SJSA1 (cell line): Measurements from ENCODE around the gene RACGAP1. TPM values are rescaled to one million over a fixed set of nuclear protein-coding genes. Genes with fewer than 3 reads are reported as not detected.
"Not testable (repeated sequence)": the region's sequence is repeated elsewhere in the genome, so short reads cannot be mapped to it uniquely, and the experiment has no call there.

ENCODE experiments used
- DNase-seq, 2 experiments: peaks; one replicate each; pipeline ENCODE4 v3.0.0-alpha.2; 2015 to 2020; ENCODE audit warnings: low spot score in 2 of 2, low read depth in 1 of 2
- H3K27ac ChIP-seq: fragments of 250-450 bp; sonication (Bioruptor Pico); 2 replicates; pipeline ENCODE4 v1.5.1; 2020; ENCODE audit warnings: mild to moderate bottlenecking, moderate library complexity
- H3K27me3 ChIP-seq: fragments of 250-450 bp; sonication (Bioruptor Pico); replicated peaks from 2 replicates; pipeline ENCODE4 v1.5.1; 2020; ENCODE audit warnings: mild to moderate bottlenecking, moderate library complexity
- H3K36me3 ChIP-seq: fragments of 250-450 bp; sonication (Bioruptor Pico); 2 replicates; pipeline ENCODE4 v1.5.1; 2020; ENCODE audit warnings: mild to moderate bottlenecking
- H3K4me1 ChIP-seq: fragments of 250-450 bp; sonication (Bioruptor Pico); replicated peaks from 2 replicates; pipeline ENCODE4 v1.6.1; 2021; ENCODE audit warnings: mild to moderate bottlenecking
- H3K4me3 ChIP-seq: fragments of 250-450 bp; sonication (Bioruptor Pico); 2 replicates; pipeline ENCODE4 v1.5.1; 2020; ENCODE audit warnings: mild to moderate bottlenecking
- H3K9me3 ChIP-seq: fragments of 250-450 bp; sonication (Bioruptor Pico); replicated peaks from 2 replicates; pipeline ENCODE4 v1.5.1; 2020; ENCODE audit warnings: mild to moderate bottlenecking
- total RNA-seq: library from RNA; depleted of rRNA; stranded (reverse); fragments of >200 nt; shearing (Covaris generic); gene quantifications from 2 replicates; pipeline ENCODE4 v1.2.3, GENCODE V29; 2014

RACGAP1 gene
- total RNA-seq, 1 experiment from 2014 or later, result 212 TPM

- H3K4me1 ChIP-seq, H3K27me3 ChIP-seq, DNase-seq: not testable (repeated sequence)
Observed at GRCh38 chr12:50030449-50030848, 5.2 kb upstream of the RACGAP1 start.

GRCh38 chr12:50026691-50027090 lies 1.4 kb upstream of the RACGAP1 start:
- no peak for DNase-seq
- Histone ChIP-seq H3K9me3 (no peaks in the 10 kb centered on the region), H3K27me3 (no peaks in the 10 kb centered on the region), H3K4me1 (peaks cover 13% of the 10 kb centered on the region), H3K27ac (no peak overlapping the region), H3K4me3 (no peak overlapping the region), H3K36me3 (peaks cover 29% of the 10 kb centered on the region)

More at GRCh38 chr12:50030449-50030848, 5.2 kb upstream of the RACGAP1 start:
- H3K9me3 ChIP-seq, H3K36me3 ChIP-seq, H3K27ac ChIP-seq, H3K4me3 ChIP-seq: not testable (repeated sequence)

DNA sequence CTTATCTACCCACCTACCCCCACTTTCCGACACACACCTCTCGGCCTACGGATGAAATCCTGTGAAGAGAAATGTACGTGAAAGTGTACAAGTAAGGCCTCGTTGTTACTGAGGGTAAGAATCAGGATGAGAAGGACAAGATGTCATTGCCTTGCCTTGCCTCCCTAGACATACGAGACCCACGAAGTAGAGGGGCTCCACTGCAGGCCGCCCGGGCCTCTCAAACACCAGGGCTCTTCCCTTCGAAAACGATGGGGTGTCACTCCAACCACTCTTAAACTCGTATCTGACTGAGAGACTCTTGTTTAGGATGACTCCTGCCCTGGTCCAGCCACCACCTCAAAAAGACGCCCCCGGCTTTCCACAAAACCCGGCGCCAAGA lies 498 bp downstream of the RACGAP1 start:
- peak overlapping the region; percentile 98 for H3K27ac ChIP-seq
- DNase-seq, result peak in 1 of 2 experiments; percentile 49
- peak overlapping the region; percentile 80 for H3K4me3 ChIP-seq
- peaks cover 42% of the 10 kb centered on the region for H3K36me3 ChIP-seq
- H3K4me1 ChIP-seq, result peaks cover 23% of the 10 kb centered on the region
- no peaks in the 10 kb centered on the region for H3K9me3 ChIP-seq
- H3K27me3 ChIP-seq, result no peaks in the 10 kb centered on the region

DNA sequence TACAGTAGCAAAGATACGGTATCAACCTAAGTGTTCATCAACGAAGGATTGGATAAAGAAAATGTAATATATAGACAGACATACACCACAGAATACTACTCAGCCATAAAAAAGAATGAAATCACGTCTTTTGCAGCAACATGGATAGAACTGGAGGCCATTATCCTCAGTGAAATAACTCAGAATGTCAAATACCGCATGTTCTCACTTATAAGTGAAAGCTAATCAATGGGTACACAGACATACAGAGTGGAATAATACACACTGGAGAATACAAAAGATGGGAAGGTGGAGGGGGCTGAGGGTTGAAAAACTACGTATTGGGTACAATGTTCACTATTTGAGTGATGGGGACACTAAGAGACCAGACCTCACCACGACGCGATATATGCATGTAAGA lies 1.1 kb downstream of the RACGAP1 start:
- DNase-seq, result no peak
- Histone ChIP-seq H3K4me1 (peaks cover 23% of the 10 kb centered on the region), H3K9me3 (no peaks in the 10 kb centered on the region), H3K36me3 (peaks cover 44% of the 10 kb centered on the region), H3K27ac (peak overlapping the region; percentile 98), H3K4me3 (peak overlapping the region; percentile 80), H3K27me3 (no peaks in the 10 kb centered on the region)

DNA sequence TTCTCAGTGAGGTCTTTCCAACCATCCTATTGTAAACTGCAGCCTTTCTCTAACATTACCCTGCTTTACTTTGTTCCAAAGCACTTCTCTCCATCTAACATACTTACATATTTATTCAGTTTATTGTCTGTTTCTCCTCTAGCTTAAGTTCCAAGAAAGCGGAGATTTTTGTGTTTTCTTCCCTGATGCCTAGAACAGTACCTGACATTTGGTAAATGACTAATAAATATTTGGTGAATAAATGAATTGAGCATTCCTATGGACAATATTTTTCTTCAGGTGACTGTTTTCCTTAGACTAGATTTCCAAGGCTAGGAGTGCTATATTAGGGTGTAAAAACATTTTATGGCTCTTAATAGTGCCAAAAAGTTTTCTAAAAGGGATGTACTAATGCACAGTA lies 2.4 kb downstream of the RACGAP1 start:
- H3K27me3 ChIP-seq, result no peaks in the 10 kb centered on the region
- H3K4me3 ChIP-seq, result no peak overlapping the region
- no peak for DNase-seq
- no peaks in the 10 kb centered on the region for H3K9me3 ChIP-seq
- peaks cover 49% of the 10 kb centered on the region for H3K36me3 ChIP-seq
- H3K27ac ChIP-seq, result no peak overlapping the region
- peaks cover 23% of the 10 kb centered on the region for H3K4me1 ChIP-seq

DNA sequence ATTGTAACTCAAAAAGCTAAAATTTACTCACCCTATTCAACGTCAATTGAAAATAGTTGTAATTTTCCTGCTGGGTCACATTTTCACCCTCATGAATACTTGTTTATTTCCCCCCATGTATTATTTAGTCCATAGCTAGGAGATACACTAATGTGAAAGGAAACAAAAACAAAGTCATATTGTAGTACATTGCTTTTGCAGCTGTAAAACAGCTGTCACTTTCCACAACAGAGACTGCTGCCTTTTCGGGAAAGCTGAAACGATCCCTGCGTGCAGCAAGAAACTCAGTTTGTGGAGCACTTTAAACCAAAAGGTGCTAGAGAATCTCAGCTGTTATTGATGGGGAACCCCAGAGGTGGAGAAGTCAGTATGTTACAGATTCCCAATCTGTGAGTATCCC lies 4.3 kb downstream of the RACGAP1 start:
- no peaks in the 10 kb centered on the region for H3K9me3 ChIP-seq
- no peak for DNase-seq
- H3K27ac ChIP-seq, result no peak overlapping the region
- H3K27me3 ChIP-seq, result no peaks in the 10 kb centered on the region
- H3K4me1 ChIP-seq, result peaks cover 32% of the 10 kb centered on the region
- peaks cover 66% of the 10 kb centered on the region for H3K36me3 ChIP-seq
- no peak overlapping the region for H3K4me3 ChIP-seq

GRCh38 chr12:50019524-50019923 lies 5.8 kb downstream of the RACGAP1 start:
- Histone ChIP-seq H3K4me3 (no peak overlapping the region), H3K27ac (no peak overlapping the region), H3K27me3 (no peaks in the 10 kb centered on the region), H3K36me3 (peaks cover 72% of the 10 kb centered on the region), H3K9me3 (no peaks in the 10 kb centered on the region), H3K4me1 (peaks cover 28% of the 10 kb centered on the region)
- DNase-seq, result no peak

DNA sequence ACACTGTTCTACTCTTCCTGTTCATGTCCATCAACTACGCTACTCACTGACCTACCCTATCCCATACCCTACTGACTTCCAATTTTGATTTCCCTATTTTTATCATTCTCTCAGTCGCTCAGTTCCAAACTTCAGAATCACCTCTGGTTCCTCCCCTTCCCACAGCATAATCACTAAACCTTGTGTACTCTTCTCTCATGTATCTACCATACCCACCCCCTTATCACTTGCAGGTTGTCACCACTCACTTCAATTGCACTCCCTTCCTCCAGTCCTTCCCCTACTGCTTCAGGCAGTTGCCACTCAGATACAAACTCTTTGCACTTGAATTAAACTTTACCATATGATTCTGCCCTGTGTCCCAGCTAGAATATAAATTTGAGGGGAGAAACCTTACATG lies 6.3 kb downstream of the RACGAP1 start:
- no peak overlapping the region for H3K27ac ChIP-seq
- H3K9me3 ChIP-seq, result no peaks in the 10 kb centered on the region
- H3K36me3 ChIP-seq, result peaks cover 75% of the 10 kb centered on the region
- no peak overlapping the region for H3K4me3 ChIP-seq
- peaks cover 25% of the 10 kb centered on the region for H3K4me1 ChIP-seq
- no peak for DNase-seq
- no peaks in the 10 kb centered on the region for H3K27me3 ChIP-seq

- Histone ChIP-seq H3K36me3 (peaks cover 77% of the 10 kb centered on the region), H3K4me3 (no peak overlapping the region), H3K4me1 (peaks cover 25% of the 10 kb centered on the region), H3K27me3 (no peaks in the 10 kb centered on the region), H3K9me3 (peaks cover 2% of the 10 kb centered on the region; the same call in 1 of the 2 replicates), H3K27ac (no peak overlapping the region)
- DNase-seq, result no peak
Observed at GRCh38 chr12:50018154-50018553, 7.1 kb downstream of the RACGAP1 start.

GRCh38 chr12:50017641-50018040 lies 7.7 kb downstream of the RACGAP1 start:
- DNase-seq, result no peak
- H3K4me3 ChIP-seq, result no peak overlapping the region
- peaks cover 2% of the 10 kb centered on the region; the same call in 1 of the 2 replicates for H3K9me3 ChIP-seq

DNA sequence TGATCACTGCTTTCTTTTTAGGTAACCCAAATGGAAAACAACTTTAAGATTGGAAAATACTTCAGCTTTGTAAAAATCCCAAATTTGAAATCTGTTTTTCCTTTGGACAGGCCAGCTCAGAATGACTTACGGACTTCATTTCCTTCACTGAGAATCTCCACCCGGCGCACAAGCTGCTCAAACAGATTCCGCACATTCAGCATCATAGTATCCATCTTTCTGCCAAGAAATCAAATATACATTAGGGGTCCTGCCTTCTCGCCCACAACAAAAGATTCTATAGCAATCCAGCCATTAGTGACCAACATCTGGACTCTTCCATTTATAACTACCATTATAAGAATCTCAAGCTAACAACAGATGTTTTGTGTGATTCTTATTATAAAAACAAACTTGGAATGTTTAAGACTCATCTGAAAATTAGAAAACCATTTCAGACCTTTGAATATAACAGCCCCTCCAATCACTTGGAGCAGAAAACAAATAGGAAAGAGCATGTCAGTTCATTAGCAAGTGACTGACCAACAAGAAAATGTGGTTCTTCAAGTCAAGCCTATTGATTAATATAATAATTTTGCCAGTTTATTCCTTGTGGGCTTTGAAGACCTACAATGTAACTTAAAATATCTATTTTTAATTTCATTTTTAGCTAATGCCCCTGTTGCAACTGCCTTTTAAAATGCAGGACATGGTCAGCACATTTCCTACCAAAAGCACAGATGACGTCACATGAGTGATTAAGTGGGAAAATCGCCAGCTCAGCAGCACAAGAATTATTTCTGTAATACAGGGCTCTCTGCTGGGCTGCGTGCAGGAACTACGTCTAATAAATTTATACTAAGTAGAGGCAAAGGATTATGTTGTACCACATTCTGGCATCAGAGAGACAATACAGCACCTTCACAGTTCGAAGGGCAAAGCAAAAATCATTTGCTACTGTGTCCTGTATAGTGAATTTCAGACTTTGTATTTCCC lies 8.5 kb downstream of the RACGAP1 start:
- no peak overlapping the region for H3K4me3 ChIP-seq
- DNase-seq, result peak in 1 of 2 experiments; percentile 15
- H3K9me3 ChIP-seq, result peaks cover 2% of the 10 kb centered on the region; the same call in 1 of the 2 replicates
- H3K4me1 ChIP-seq, result peaks cover 20% of the 10 kb centered on the region
- H3K27me3 ChIP-seq, result no peaks in the 10 kb centered on the region
- peaks cover 76% of the 10 kb centered on the region for H3K36me3 ChIP-seq
- peak overlapping the region; percentile 20; the same call in 1 of the 2 replicates for H3K27ac ChIP-seq

More at GRCh38 chr12:50017641-50018040, 7.7 kb downstream of the RACGAP1 start:
- Histone ChIP-seq H3K4me1 (peaks cover 22% of the 10 kb centered on the region), H3K27ac (peak overlapping the region; percentile 20; the same call in 1 of the 2 replicates), H3K36me3 (peaks cover 77% of the 10 kb centered on the region), H3K27me3 (no peaks in the 10 kb centered on the region)

GRCh38 chr12:50014342-50014741 lies 11.0 kb downstream of the RACGAP1 start:
- Histone ChIP-seq H3K27me3 (no peaks in the 10 kb centered on the region), H3K9me3 (peaks cover 2% of the 10 kb centered on the region; the same call in 1 of the 2 replicates), H3K4me1 (peaks cover 9% of the 10 kb centered on the region; the same call in 1 of the 2 replicates), H3K27ac (no peak overlapping the region), H3K36me3 (peaks cover 80% of the 10 kb centered on the region), H3K4me3 (no peak overlapping the region)
- DNase-seq, result no peak

- no peak for DNase-seq
- Histone ChIP-seq H3K9me3 (peaks cover 2% of the 10 kb centered on the region; the same call in 1 of the 2 replicates), H3K27ac (no peak overlapping the region), H3K4me1 (peaks cover 9% of the 10 kb centered on the region; the same call in 1 of the 2 replicates), H3K27me3 (no peaks in the 10 kb centered on the region), H3K36me3 (peaks cover 80% of the 10 kb centered on the region), H3K4me3 (no peak overlapping the region)
Observed at GRCh38 chr12:50013361-50014147, 11.7 kb downstream of the RACGAP1 start.
